DND-41 (cell line): ENCODE results near the gene PON3.

Source experiments
- ATAC-seq: fragments of 200-7000 bp; cut with Tn5 transposase; 3 replicates; pipeline ENCODE4 v1.9.1; 2021; ENCODE audit warnings: low read depth; ENCODE audit not compliant: insufficient read depth
- DNase-seq: peaks from one replicate; pipeline ENCODE4 v3.0.0-alpha.2; 2020
- H2AFZ ChIP-seq: 2 replicates; pipeline ENCODE4 v1.6.0; 2012; ENCODE audit warnings: low read depth, low read length
- H3K27ac ChIP-seq: 2 replicates; pipeline ENCODE4 v1.5.1; 2012; ENCODE audit warnings: low read length, inconsistent platforms
- H3K27me3 ChIP-seq: fragments of 200-600 bp; sonication (generic); 2 replicates; pipeline ENCODE4 v1.6.0; 2012; ENCODE audit warnings: low read length, mild to moderate bottlenecking, inconsistent platforms; ENCODE audit not compliant: insufficient read depth, poor library complexity
- H3K36me3 ChIP-seq: 2 replicates; pipeline ENCODE4 v1.5.1; 2012; ENCODE audit warnings: low read length, inconsistent platforms; ENCODE audit not compliant: insufficient read depth
- H3K4me1 ChIP-seq: 2 replicates; pipeline ENCODE4 v1.5.1; 2012; ENCODE audit warnings: mild to moderate bottlenecking, low read length; ENCODE audit not compliant: insufficient read depth
- H3K4me2 ChIP-seq: 2 replicates; pipeline ENCODE4 v1.6.0; 2012; ENCODE audit warnings: mild to moderate bottlenecking, moderate library complexity, low read length, inconsistent platforms; ENCODE audit not compliant: insufficient read depth
- H3K4me3 ChIP-seq, 2 experiments: fragments of 200-600 bp in 1 of 2; shearing (Covaris generic) in 1 of 2; 2 replicates each; pipeline ENCODE4 v1.5.1; 2012 to 2016; ENCODE audit warnings: inconsistent platforms in 2 of 2, low read length in 2 of 2, mild to moderate bottlenecking in 2 of 2, low read depth in 1 of 2, moderate library complexity in 1 of 2
- H3K79me2 ChIP-seq: 2 replicates; pipeline ENCODE4 v1.6.0; 2012; ENCODE audit warnings: low read length, inconsistent platforms; ENCODE audit not compliant: insufficient read depth
- H3K9ac ChIP-seq: 2 replicates; pipeline ENCODE4 v1.6.0; 2012; ENCODE audit warnings: low read depth, mild to moderate bottlenecking, inconsistent platforms, low read length, moderate library complexity
- H3K9me3 ChIP-seq: 2 replicates; pipeline ENCODE4 v1.5.1; 2012; ENCODE audit warnings: low read length, moderate library complexity, mild to moderate bottlenecking, inconsistent platforms; ENCODE audit not compliant: insufficient read depth, severe bottlenecking
- H4K20me1 ChIP-seq: 2 replicates; pipeline ENCODE4 v1.6.0; 2012; ENCODE audit warnings: low read length; ENCODE audit not compliant: insufficient read depth
- CTCF ChIP-seq: IDR thresholded peaks from 2 replicates; pipeline ENCODE4 v1.5.1; 2012; ENCODE audit warnings: borderline replicate concordance, low read length, moderate library complexity, mild to moderate bottlenecking; ENCODE audit not compliant: poor library complexity, severe bottlenecking; ENCODE audit errors: extremely low read depth
- EZH2 ChIP-seq: IDR thresholded peaks from 3 replicates; pipeline ENCODE4 v1.6.1; 2012; ENCODE audit warnings: borderline replicate concordance, low read depth, mild to moderate bottlenecking, moderate library complexity, low read length, inconsistent platforms; ENCODE audit not compliant: severe bottlenecking

PON3 gene

DNA sequence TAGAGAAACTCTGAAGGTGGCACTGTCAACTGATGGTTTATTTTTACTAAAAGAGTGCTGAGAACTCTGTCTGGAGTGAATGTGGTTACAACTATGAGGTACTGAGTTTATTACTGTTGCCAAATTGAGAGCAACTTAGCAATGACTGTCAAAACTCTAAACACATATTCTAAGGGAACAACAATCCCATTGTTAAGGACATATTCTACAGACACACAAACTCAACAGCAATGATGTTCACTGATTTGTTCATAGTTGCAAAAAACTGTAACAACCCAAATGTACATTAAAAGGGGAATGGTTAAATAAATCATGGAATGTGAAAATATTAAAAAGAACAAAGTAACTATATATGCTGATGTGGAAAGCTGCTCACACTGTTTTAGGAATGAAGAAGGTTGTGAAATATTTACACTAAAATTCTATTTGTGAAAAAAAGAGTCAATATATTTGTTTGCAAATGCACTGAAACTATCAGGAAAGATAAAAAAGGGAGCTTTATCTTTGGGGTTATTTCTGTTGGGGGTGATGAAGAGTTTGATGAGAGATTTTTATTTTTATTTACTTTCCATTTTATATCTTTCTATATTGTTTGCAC lies 25.8 kb upstream of the PON3 start:
- no peaks in the 10 kb centered on the region for H3K4me1 ChIP-seq
- TF ChIP-seq CTCF (no peak), EZH2 (no peak)
- no peak overlapping the region for H3K9ac ChIP-seq
- no peak overlapping the region for H3K27ac ChIP-seq
- no peak overlapping the region for H3K4me2 ChIP-seq
- ATAC-seq (no peak), DNase-seq (no peak)
- H3K36me3 ChIP-seq = no peaks in the 10 kb centered on the region
- H2AFZ ChIP-seq = no peak overlapping the region
- no peaks in the 10 kb centered on the region for H3K79me2 ChIP-seq
- H3K4me3 ChIP-seq = no peak overlapping the region
- H3K9me3 ChIP-seq = no peaks in the 10 kb centered on the region
- H4K20me1 ChIP-seq = no peaks in the 10 kb centered on the region
- H3K27me3 ChIP-seq = no peaks in the 10 kb centered on the region

DNA sequence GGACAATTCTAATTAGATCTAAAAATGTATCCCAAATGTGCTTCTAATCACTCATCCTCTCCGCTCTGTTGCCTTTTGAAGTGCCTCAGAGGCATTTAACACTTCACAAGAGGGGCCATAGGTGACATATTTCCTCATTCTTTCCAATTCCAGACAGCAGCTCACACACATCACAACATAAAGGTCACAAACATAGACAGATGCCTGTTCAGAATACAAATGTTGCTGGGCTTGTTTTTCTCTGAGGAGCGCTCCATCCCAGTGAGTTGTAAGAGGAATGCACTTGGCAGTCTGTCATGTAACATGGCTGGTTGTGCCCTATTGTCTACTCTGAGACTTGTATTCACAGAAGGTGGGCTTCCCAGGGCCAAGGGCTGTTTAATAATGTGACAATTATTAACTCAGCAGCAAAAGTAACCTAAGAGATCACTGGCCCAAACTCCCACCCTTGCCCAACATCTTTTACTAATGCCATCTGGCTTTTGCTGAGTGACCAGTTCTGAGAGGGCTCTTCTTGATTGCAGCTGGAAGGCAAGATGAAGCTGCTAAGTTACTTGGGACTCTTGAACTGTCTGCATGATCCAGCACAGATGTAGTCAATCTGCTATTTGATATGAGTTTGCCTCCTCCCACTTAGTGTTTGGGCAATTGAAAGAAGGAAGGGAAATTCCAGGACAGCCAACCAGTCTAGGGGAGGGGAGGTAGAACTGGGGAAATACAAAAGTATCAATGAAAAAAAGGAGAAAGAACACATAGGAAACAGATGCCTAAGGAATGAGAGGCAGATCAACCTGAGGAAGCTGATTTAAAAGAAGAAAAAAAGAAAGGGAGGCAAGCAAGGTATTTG lies 25.0 kb upstream of the PON3 start:
- H3K4me1 ChIP-seq = no peaks in the 10 kb centered on the region
- H3K4me3 ChIP-seq = no peak overlapping the region
- no peak overlapping the region for H3K9ac ChIP-seq
- H2AFZ ChIP-seq = no peak overlapping the region
- H3K79me2 ChIP-seq = no peaks in the 10 kb centered on the region
- ATAC-seq (no peak), DNase-seq (no peak)
- no peaks in the 10 kb centered on the region for H3K36me3 ChIP-seq
- H3K27ac ChIP-seq = no peak overlapping the region
- no peaks in the 10 kb centered on the region for H3K27me3 ChIP-seq
- H4K20me1 ChIP-seq = no peaks in the 10 kb centered on the region
- no peak overlapping the region for H3K4me2 ChIP-seq
- TF ChIP-seq CTCF (no peak), EZH2 (no peak)
- no peaks in the 10 kb centered on the region for H3K9me3 ChIP-seq

GRCh38 chr7:95412075-95412474 lies 15.9 kb upstream of the PON3 start:
- H3K9me3 ChIP-seq = no peaks in the 10 kb centered on the region
- ATAC-seq = no peak
- no peaks in the 10 kb centered on the region for H3K4me1 ChIP-seq
- no peaks in the 10 kb centered on the region for H3K27me3 ChIP-seq
- no peak overlapping the region for H3K4me3 ChIP-seq
- no peak overlapping the region for H3K4me2 ChIP-seq
- H3K27ac ChIP-seq = no peak overlapping the region
- DNase-seq = no peak
- no peaks in the 10 kb centered on the region for H3K79me2 ChIP-seq
- H3K36me3 ChIP-seq = no peaks in the 10 kb centered on the region
- TF ChIP-seq EZH2 = no peak
- no peak for TF ChIP-seq CTCF
- H2AFZ ChIP-seq = no peak overlapping the region
- H3K9ac ChIP-seq = no peak overlapping the region
- H4K20me1 ChIP-seq = no peaks in the 10 kb centered on the region
